ENCODE results near the gene VEPH1.

VEPH1 gene

DNA sequence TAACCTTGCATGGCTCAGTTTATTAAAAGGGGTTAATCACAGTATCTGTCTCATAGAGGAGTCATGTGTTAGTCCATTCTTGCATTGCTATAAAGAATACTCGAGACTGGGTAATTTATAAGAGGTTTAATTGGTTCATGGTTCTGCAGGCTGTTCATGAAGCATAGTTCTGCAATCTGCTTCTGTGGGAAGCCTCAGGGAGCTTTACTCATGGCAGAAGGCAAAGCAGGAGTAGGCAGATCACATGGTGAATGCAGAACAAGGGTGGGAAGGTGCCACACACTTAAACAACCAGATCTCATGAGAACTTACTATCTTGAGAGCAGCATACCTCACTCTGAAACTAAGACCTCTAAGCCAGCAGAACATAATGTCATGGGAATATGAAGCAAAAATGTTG lies 108.8 kb downstream of the VEPH1 start:
- no peak overlapping the region for H3K4me3 ChIP-seq (replicated peaks; ENCODE audit: low read depth, low read length)
- no peaks in the 10 kb centered on the region for H3K27me3 ChIP-seq (replicated peaks; ENCODE audit: control insufficient read depth, insufficient read depth, low read length)
- no peaks in the 10 kb centered on the region for H3K36me3 ChIP-seq (ENCODE audit: control insufficient read depth, insufficient read depth, low read length)
- TF ChIP-seq, protein P1, sequence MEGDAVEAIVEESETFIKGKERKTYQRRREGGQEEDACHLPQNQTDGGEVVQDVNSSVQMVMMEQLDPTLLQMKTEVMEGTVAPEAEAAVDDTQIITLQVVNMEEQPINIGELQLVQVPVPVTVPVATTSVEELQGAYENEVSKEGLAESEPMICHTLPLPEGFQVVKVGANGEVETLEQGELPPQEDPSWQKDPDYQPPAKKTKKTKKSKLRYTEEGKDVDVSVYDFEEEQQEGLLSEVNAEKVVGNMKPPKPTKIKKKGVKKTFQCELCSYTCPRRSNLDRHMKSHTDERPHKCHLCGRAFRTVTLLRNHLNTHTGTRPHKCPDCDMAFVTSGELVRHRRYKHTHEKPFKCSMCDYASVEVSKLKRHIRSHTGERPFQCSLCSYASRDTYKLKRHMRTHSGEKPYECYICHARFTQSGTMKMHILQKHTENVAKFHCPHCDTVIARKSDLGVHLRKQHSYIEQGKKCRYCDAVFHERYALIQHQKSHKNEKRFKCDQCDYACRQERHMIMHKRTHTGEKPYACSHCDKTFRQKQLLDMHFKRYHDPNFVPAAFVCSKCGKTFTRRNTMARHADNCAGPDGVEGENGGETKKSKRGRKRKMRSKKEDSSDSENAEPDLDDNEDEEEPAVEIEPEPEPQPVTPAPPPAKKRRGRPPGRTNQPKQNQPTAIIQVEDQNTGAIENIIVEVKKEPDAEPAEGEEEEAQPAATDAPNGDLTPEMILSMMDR (IDR thresholded peaks at IDR 0.05; ENCODE audit: insufficient read depth, low read length, poor library complexity, severe bottlenecking) = no peak
- DNase-seq (ENCODE audit: extremely low read depth, insufficient read length) = no peak

DNA sequence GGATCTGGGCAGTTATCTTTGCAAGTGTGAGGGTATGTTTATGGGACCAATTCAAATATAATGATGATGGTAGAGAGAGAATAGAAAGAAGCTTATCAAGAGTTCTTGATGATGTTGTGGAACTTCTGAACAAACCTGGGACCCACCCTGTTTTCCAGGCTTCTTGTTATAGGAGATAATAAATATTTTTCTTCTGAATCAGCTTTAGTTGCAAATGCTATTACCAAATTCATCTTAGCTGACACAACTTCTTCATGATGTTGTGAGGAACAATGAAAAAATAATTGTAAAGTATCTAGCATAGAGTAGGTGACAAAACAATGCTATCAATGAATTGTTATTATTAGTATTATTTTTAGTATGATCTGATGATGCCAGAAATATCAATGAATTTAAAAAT lies 110.1 kb downstream of the VEPH1 start:
- TF ChIP-seq, protein P1 (IDR thresholded peaks at IDR 0.05; ENCODE audit: insufficient read depth, low read length, poor library complexity, severe bottlenecking) = no peak
- Histone ChIP-seq H3K4me3 (replicated peaks; ENCODE audit: low read depth, low read length) (no peak overlapping the region), H3K36me3 (ENCODE audit: control insufficient read depth, insufficient read depth, low read length) (no peaks in the 10 kb centered on the region), H3K27me3 (replicated peaks; ENCODE audit: control insufficient read depth, insufficient read depth, low read length) (no peaks in the 10 kb centered on the region)
- no peak for DNase-seq (ENCODE audit: extremely low read depth, insufficient read length)

DNA sequence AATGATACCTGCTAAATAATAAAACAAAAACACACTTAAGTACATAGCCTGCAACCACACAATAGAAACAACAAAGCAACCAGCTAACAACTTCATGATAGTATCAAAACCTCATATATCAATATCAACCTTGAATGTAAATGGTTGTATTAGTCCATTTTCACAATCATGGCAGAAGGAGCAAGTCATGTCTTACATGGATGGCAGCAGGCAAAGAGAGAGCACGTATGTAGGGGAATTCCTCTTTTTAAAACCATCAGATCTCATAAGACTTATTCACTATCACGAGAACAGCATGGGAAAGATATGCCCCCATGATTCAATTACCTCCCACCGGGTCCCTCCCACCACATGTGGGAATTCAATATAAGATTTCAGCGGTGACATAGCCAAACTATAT lies 111.1 kb downstream of the VEPH1 start:
- TF ChIP-seq, protein P1 (IDR thresholded peaks at IDR 0.05; ENCODE audit: insufficient read depth, low read length, poor library complexity, severe bottlenecking) = no peak
- H3K4me3 ChIP-seq (replicated peaks; ENCODE audit: low read depth, low read length) = no peak overlapping the region
- no peaks in the 10 kb centered on the region for H3K36me3 ChIP-seq (ENCODE audit: control insufficient read depth, insufficient read depth, low read length)
- no peak for DNase-seq (ENCODE audit: extremely low read depth, insufficient read length)
- no peaks in the 10 kb centered on the region for H3K27me3 ChIP-seq (replicated peaks; ENCODE audit: control insufficient read depth, insufficient read depth, low read length)

DNA sequence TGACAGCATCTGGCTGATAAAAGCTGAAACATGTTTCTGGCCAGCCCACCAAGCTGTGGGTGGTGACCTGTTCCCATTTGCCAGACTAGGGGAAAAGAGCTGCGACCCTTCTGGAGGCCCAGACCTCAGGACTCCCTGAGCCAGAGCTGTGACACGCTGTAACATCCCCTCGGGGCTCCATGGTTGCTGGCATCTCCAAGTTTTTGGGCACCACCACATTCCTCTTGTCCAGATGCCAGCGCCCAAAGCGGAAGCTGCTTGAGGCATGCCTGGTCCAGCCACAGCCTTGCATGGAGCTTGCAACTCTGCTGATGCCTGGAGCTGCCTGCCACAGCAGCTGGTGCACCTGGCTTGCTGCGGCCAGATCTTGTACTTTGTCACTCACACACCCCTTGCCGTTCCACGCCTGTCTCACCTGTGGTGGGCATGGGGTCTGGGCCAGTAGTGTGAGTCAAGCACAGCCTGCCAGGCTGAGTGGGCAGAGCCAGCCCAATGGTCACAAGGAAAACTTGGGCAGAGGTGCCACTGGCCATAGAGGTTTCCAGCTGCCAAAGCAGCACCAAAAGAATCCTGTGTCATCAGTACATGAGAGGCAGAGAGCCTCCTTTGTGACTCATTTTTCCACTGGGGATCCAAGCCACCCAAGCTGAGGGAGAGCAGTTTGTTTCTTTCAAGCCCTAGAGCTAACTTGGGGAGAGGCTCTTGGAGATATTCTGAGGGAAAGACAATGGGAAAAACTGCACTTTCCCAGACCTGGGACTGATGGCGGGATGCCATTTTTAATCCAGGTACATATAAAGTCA lies 112.3 kb downstream of the VEPH1 start:
- no peak for DNase-seq (ENCODE audit: extremely low read depth, insufficient read length)
- Histone ChIP-seq H3K4me3 (replicated peaks; ENCODE audit: low read depth, low read length) (no peak overlapping the region), H3K27me3 (replicated peaks; ENCODE audit: control insufficient read depth, insufficient read depth, low read length) (no peaks in the 10 kb centered on the region), H3K36me3 (ENCODE audit: control insufficient read depth, insufficient read depth, low read length) (no peaks in the 10 kb centered on the region)
- TF ChIP-seq, protein P1 (IDR thresholded peaks at IDR 0.05; ENCODE audit: insufficient read depth, low read length, poor library complexity, severe bottlenecking) = no peak

DNA sequence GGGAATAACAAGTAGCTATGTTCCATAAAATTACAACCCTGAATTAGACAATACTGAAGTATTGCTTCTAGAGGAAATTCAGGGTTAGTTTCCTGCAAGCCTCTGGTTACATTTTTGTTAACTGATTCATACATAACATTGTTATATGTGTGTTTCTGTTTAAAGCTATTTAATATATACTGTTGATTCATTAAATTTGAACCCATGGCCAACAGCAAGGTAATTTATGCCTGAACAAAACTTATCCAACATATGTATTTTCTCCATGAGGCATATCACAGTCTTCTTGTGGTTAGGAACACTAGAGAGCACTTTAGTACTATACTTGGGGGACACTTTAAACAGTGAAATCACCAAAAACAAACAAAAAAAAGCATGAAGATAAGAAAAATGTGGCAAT lies 114.2 kb downstream of the VEPH1 start:
- H3K4me3 ChIP-seq (replicated peaks; ENCODE audit: low read depth, low read length) = no peak overlapping the region
- no peak for DNase-seq (ENCODE audit: extremely low read depth, insufficient read length)
- no peaks in the 10 kb centered on the region for H3K27me3 ChIP-seq (replicated peaks; ENCODE audit: control insufficient read depth, insufficient read depth, low read length)
- H3K36me3 ChIP-seq (ENCODE audit: control insufficient read depth, insufficient read depth, low read length) = no peaks in the 10 kb centered on the region
- TF ChIP-seq, protein P1 (IDR thresholded peaks at IDR 0.05; ENCODE audit: insufficient read depth, low read length, poor library complexity, severe bottlenecking) = no peak

All from GM06990 (cell line).